GM21526 (cell line): ENCODE data around the gene ACSM4.
"Not testable (repeated sequence)": the region's sequence is repeated elsewhere in the genome, so short reads cannot be mapped to it uniquely, and the experiment has no call there.

Experiments
- ATAC-seq: cut with Tn5 transposase; IDR thresholded peaks from one replicate; pipeline ENCODE4 v1.9.1; 2021; ENCODE audit warnings: moderate library complexity; ENCODE audit not compliant: unreplicated experiment, low FRiP score

Gene ACSM4

DNA sequence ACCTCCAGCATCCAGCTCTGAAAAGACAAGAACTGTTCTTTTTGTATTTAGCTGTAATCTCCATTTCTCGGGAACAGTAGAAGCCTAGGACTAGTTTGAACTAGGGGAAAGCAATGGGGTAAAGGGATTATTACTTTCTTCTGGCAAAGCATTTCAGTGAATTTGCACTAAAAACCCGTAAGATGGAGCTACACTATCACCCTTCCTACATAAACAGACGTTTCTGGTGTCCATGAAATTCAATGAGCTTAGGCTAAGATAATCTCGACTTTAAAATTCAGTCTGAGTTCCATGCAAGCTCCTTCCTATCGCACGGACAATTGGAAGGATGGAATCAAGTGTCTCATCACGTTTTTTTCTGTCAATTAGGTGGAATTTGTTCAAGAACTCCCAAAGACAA lies 24.0 kb downstream of the ACSM4 start:
- ATAC-seq, result no peak

DNA sequence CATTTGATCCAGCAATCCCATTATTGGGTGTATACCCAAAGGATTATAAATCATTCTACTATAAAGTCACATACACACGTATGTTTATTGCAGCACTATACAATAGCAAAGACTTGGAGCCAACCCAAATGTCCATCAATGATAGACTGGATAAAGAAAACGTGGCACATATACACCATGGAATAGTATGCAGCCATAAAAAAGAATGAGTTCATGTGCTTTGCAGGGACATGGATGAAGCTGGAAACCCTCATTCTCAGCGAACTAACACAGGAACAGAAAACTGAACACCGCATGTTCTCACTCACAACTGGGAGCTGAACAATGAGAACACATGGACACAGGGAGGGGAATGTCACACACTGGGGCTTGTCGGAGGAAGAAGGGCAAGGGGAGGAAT lies 33.9 kb downstream of the ACSM4 start:
- not testable (repeated sequence) for ATAC-seq

DNA sequence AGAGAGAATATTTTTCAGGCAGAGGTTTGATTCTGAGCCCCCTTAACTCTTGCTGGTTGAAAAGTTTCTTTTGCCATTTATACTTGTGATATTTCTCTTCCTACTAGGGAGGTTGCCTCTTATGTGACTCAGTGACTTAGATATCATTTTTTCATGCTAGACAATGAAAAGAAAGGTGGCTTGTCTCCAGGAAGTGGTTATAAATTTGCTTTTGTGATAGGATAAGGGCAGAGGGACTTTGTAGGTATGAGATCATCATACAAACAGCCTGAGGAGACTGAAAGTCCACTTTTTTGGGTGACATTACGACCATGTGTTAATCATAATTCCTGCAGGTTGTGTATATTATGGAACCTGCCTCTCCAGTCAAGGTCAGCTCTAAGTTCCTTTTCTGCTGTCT lies 35.8 kb downstream of the ACSM4 start:
- ATAC-seq, result no peak

DNA sequence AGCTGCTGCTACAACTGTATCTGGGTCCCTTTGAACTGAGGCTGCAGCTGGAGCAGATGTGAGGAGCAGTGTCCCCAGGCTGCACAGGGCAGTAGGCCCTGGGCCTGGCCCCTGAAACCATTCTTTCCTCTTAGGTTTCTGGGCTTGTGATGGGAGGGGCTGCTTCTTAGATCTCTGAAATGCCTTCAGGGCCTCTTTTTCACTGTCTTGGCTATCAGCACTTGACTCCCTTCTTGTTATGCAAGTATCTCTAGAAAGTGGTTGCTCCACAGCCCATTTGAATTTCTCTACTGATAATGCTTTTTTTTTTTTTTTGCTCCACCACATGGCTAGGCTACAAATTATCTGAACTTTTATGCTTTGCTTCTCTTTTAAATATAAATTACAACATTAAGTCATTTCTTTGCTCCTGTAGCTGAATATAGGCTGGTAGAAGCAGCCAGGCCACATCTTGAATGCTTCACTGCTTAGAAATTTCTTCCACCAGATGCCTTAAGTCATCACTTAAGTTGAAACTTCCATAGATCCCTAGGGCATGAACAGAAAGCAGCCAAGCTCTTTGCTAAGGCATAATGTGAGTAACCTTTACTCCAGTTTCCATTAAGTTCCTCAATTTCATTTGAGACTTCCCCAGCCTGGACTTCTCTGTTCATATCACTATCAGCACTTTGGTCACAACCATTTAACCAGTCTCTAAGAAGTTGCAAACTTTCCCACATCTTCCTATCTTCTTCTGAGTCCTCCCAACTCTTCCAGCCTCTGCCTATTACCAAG lies 41.1 kb downstream of the ACSM4 start:
- no peak for ATAC-seq

DNA sequence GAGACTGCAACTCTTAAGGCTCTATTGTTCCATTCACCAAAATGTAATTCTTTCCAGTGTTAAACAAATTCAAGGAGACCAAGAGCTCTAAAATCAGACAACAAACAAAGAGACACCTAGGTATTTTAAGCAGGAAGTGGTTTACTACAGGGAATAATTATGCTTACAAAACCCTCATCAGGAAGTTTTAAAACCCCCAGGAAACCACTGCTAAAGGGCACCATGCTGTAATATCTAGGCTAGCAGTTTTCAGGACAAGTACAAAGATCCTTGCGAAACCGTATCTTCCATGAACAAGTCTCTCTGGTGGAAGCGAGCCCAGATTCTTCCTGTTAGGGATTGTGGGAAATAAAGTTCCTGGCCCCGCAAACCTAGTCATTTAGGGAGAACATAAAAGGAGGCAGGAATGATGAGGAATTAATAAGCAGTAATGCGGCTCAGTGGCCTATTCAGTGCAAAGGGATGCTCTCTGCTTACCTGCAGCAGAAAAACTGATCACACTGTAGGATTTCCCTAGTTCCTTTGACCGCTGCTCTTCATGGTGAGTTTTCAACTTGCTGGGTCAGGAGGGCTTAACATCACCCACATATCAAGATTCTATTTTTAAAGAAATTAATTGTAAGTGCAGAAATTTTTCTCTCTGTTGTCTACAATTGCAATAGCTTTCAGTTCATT lies 42.8 kb downstream of the ACSM4 start:
- ATAC-seq, result no peak

DNA sequence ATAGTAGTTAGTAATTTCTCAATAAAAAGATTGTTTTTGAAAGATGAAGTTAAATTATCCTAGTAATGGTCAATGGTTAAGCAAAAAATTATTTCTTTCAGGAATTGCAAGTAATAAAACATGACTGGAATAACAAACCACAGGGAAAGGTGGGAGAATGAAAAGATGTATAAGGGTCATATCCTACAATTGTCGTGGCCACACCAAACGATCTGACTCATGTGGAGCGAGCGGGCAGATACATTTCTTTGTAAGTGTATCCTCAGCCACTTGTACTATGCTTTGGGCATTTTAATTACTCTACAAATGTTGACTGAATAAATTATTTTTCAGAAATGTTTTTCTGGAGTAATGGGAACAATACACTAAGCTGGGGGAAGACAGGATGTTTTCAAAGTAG lies 45.5 kb downstream of the ACSM4 start:
- ATAC-seq, result no peak

DNA sequence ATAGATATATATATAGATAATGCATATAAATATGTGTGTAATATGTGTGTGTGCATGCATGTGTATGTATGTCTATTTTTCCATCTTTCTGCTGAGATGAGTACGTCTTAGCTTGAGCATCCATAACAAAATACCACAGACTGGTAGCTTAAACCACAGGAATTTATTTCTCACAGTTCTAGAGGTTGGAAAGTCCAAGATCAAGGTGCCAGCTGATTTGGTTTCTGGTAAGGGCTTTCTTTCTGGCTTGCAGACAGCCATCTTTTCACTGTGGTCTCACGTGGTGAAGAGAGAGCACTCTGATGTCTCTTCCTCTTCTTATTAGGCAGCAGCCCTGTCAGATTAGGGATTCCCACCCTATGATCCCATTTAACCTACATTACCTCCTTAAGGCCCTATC lies 47.3 kb downstream of the ACSM4 start:
- no peak for ATAC-seq

DNA sequence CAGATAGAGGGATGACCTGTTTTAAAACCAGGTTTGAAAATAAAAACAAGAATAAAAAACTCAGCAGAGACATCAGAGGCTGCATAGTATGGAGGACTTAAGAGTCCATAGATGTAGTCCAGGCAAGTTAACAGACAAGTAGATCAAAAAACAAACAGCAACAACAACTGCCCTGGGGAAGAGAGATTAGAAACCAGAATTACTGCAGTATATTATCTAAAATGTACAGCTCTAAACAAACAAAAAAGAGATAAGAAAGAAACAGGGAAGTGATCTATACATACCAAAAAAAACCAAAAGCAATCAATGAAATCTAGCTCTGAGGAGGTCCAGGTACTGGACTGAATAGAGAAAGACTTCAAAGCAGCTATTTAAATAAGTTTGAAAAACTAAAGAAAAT lies 48.8 kb downstream of the ACSM4 start:
- ATAC-seq, result no peak

DNA sequence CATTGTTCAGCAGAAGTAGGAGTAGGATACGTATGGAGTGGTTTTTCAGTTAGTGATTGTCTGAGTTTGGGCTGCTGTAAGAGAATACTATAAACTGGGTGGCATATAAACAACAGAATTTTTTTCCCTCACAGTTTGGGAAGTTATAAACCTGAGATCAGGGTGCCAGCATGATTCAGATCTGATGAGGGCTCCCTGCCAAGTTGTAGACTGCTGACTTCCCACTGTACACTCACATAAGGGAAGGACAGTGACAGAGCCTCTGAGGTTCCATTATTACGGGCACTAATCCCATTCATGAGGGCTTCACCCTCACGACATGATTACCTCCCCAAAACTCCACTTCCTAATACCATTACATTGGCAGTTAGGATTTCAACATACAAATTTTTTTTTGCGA lies 50.7 kb downstream of the ACSM4 start:
- no peak for ATAC-seq

DNA sequence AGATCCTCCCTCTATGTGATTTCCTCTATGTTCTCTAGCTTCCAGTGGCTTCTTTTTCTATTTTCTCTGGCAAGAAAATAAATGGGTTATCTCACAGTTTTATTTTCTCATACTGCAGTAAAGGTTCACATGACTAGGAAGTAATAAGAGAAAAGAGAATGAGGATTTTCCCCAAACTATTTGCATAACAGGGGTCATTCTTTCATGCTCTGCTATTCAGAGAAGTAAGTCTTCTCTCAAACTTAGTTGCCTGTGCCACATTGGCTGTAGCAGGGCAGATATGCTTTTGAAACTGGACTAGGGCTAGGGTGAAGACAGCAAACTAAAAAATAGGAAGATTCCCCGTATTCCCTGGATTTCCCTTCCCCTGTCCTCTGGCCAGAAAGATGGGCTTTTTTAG lies 57.4 kb downstream of the ACSM4 start:
- ATAC-seq, result no peak

DNA sequence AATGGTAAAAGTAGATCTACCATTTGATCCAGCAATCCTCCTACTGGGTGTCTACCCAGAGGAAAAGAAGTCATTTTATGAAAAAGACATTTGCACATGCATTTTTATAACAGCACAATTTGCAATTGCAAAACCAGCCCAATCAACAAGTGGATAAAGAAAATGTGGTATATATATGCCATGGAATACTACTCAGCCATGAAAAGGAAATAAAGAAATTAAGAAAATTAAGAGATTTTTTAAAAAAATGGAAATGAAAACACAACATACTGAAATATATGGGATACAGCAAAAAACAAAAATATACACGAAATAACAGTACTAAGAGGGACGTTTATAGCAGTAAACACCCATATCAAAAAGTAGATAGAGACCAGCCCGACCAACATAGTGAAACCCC lies 58.9 kb downstream of the ACSM4 start:
- ATAC-seq, result no peak

DNA sequence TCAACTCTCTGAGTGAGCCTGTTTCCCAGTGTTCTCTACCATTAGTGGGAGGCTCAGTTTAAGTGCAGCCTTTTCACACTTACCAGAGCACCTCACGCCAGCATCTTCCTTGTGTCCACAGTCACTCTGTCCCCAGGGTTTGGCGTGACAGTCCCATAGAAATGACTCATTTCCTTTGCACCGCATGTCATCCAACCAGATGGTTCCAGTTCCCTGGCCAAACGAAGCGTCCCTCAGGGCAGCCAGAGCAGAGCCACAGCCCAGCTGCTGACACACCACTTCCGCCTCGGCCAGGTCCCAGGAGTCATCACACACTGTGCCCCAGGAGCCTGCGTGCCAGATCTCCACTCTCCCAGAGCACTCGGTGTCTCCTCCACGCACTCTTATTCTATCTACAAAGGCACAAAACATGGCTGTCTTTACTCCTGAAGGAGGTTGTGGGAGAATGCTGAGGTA lies 65.4 kb downstream of the ACSM4 start:
- ATAC-seq, result no peak

DNA sequence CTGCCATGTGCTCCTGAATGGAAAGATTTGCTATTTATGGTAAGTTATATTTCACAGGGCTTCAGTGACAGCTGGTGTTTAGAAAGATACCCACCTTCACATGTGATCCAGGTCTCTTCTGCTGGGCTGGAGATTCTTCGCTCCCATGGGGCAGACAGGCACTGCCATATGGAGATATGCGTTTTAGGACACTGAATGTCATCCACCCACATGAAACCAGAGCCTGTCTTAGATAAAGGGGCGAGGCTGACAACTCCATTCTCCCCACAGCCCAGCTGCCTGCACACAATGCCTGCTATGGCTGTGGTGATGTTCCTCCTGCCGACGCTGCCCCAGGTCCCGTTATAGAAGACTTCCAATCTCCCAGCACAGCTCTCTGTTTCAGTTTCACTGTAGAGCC lies 69.4 kb downstream of the ACSM4 start:
- no peak for ATAC-seq

DNA sequence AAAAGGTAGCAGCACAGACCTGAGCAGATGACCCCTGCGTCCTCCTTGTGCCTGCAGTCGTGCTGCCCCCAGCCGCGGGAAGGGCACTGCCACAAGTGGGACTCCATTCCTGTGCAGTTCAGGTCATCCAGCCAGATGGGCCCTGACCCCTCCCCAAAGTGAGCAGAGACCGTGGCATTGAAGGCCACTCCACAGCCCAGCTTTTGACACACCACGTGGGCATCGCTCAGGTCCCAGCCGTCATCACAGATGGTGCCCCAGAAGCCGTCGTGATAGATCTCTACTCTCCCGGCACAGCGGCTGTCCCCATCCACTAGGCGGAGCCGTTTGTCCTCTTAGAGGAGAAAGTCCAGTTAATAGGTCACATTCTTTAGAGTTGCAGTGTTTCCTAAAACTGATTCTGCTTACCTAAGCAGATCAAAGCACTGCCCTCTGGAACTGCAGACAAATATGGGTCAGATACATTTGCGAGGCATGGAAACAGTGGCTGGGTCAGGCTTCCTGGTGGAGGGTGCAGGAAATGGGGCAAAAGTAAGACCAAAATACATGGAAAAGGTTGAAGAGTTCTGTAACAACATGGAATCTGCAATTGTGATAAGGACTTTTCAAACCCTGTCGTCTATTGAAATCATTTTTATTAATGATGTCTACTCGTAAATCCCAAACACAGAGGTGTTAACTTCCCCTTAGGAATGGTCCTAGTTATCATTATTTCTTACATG lies 70.7 kb downstream of the ACSM4 start:
- ATAC-seq, result no peak

DNA sequence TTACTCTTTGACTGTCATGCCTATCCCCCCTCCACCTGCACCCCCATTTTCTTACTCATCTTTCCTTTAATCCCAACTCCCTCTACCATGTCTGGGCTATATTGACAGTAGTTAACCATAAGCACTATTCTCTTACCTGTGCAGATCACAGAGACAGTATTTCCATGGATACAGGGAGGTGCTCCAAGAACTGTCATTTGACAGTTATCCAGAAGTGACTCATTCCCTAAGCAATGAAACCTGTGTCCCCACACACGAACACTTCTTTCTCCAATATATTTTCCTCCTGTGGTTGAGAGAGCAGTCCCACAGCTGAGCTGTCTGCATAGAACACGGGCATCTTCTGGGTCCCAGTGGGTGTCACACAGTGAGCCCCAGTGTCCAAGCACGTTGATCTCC lies 71.3 kb downstream of the ACSM4 start:
- ATAC-seq, result no peak

DNA sequence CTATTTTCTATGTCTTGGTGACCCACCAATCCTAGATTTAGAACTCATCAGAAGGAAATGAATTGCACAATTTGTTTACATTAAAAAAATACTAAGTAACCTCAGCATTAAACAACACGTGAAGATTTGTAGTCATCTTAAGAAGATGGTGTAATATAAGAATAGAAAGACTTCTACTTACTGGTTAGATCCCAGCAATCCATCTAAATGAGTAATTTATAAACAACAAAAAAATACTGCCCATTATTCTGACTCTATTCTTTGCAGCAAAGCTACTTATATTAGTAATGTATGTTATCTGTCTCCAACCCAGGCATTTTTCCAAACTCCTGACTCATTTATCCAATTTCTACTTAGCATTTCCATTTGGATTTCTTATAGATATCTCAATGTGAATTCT lies 72.3 kb downstream of the ACSM4 start:
- no peak for ATAC-seq
